CD4-positive, alpha-beta T cell treated with Interleukin-6 for 4 hours (primary cell): ENCODE results near the gene MAP4.

Experiments
- DNase-seq: peaks from one replicate; pipeline ENCODE4 v3.0.0-alpha.2; 2020; ENCODE audit warnings: mixed read lengths

The MAP4 gene

DNA sequence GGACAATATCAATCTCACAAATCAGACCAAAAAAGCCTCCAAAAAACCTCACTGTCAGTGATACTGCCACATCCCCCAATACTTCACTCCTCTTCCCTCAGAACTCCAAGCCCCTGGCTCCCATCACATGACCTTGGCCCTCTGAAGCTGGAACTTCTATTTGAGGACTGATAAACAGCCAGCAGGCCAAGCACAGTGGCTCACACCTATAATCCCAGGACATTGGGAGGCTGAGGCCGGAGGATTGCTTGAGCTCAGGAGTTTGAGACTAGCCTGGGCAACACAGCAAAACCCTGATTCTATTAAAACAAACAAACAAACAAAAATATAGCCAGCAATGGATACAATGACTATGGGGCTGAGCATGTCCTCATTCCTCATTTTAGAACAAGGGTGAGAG lies 55.2 kb downstream of the MAP4 start:
- no peak for DNase-seq

DNA sequence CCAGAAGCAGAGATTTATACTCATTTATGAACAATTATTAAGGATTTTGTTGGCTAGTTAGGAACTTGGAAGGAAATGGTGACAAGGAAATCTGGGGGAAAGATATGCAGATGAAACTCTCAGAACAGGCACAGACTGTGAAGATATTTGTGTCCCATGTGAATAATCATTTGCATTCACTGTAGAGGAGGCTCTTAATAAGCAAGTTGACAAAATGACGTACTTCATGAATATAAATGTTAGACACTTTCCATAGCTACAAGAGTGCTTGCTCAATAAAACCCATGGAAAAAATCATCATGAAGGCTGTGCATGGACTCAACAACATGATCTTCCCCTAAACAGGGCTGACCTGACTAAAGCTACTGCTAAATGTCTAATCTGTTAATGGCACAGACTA lies 59.7 kb downstream of the MAP4 start:
- DNase-seq, result no peak

DNA sequence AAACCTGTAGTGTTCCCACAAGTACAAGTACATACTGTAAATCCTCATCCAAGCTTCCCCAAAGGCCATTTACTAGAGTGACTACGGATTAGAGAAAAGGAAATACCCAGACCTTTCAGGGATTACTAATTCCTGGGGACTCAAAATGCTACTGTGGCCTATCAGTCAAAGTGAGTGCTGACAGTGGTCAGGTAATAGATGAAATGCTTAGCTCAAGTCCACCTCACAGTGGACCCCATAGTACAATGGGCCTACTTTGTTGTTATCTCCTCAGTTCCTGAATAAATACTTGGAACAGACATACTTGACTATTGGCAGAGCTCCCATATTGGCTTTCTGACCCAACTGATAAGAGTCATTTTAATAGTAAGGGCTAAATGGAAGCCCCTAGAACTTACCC lies 61.6 kb downstream of the MAP4 start:
- DNase-seq, result no peak

DNA sequence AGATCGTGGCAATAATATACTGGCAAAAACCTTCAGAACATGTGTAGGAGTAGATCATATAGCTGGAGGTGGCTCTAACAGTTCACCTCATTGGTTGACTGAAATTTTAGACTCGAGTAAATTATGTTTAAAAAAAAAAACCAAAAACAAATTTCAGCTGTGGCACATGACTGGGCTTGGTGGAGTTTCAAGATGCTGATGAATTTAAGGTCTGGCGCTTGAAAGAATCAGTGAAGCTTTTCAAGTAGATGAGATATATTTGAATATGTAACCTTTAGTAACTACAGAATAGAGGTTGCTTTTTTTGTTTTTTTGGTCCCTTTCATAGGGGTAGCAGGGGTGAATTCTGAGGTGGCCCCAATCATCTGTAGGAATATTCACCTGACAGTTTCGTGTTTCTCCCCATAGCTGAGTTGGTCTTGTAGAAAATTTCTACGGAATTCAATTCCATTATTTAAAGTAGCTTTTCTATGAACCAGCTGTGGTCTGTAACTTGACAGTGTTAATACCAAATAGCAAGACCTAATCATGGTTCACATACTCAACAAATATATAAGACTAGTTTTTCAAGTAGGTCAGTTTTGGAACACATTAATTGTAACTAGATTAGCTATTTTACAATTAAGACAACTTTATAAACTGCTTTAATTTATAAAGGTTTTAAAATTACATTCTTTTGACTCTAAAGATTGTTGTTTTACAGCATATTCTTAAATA lies 65.6 kb downstream of the MAP4 start:
- DNase-seq, result no peak

DNA sequence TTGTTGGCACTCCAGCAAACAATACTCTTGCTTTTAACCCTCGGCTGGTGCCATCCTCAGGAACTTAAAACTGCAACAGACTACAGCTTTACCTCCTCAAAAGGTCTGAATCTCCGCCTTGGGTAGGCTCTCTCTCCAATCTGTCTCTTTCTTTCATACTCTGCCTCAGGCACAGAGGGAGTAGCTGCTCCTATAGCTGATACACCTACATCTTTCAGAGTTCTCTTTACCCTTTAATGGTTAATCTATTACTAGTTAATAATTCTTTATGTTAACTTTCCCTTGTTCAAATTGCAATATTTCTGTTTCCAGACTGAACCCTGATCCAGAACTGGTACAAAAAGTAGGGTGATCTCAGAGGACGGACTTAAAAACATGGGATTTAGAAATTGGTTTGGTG lies 66.2 kb downstream of the MAP4 start:
- no peak for DNase-seq

DNA sequence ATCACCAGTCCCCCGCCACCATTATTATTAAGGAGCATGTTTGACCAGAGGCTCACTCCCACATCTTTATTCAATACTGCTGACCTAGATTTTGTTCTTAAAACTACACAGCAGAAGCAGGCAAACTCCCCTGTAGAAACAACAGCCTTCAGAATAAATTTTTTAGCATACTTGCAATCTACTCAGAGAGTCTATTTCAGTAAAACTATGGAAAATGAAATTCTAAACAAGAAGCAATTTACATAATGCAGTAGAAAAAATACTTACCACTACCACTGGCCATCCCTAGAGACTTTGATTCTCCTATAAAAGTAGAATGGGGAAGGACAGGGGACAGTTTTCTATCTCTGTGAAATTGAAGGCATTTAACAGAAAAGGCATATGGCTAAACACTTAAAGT lies 76.0 kb downstream of the MAP4 start:
- DNase-seq, result no peak

DNA sequence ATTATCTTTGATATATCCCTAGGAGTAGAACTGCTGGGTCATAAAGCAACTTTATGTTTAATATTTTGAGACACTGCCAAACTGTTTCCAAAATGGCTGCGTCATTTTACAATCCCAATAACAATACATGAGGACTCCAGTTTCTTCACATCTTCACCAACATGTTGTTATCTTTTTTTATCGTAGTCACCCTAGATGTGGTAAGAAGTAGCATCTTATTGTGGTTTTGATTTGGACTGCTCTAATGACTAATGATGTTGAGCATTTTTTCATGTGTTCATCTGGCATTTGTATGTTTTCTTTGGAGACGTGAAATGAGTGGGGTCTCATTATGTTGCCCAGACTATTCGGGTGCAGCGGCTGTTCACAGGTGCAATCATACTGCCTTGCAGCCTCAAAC lies 83.8 kb downstream of the MAP4 start:
- no peak for DNase-seq

DNA sequence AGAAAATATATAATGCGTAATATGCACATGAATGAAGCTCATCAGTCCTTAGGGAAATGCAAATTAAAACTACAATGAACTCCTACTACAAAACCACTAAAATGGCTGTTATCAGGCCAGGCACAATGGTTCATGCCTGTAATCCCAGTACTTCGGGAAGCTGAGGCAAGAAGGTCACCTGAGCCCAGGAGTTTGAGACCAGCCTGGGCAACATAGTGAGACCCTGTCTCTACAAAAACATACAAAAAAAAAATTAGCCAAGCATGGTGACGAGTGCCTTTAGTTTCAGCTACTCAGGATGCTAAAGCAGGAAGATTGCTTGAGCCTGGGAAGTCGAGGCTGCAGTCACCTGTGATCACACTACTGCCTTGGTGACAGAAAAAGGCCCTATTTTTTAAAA lies 85.2 kb downstream of the MAP4 start:
- no peak for DNase-seq

DNA sequence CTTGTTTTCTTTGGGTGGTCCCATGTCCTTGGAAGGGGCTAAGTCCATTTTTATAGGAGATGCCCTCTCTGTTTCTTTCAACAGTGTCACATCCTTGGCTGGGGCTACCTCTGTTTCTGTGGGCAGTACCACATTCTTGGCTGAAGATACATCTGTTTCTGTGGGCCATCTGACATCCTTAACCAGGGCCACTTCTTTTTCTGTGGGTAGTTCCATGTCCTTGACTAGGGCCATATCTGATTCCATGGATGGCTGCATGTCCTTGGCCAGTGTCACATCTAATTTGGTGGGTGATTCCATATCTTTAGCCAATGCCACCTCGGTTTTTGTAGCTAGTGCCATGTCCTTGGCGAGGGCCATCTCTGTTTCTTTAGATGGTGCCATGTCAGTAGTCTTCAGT lies 99.5 kb downstream of the MAP4 start:
- no peak for DNase-seq

DNA sequence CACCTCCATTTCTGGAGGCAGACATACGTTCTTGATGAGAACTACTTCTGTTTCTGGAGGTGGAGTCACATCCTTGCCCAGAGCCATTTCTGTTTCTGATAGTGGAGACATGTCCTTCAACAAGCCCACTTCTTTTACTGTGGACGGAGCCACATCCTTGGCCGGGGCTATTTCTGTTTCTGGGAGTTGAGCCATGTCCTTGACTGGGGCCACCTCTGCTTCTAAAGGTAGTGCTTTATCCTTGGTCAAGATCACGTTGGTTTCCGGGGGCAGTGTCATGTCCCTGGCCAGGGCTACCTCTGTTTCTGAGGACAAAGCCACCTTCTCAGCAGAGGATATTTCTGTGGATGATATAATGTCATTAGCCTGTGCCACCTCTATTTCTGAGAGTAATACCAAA lies 100.0 kb downstream of the MAP4 start:
- no peak for DNase-seq

DNA sequence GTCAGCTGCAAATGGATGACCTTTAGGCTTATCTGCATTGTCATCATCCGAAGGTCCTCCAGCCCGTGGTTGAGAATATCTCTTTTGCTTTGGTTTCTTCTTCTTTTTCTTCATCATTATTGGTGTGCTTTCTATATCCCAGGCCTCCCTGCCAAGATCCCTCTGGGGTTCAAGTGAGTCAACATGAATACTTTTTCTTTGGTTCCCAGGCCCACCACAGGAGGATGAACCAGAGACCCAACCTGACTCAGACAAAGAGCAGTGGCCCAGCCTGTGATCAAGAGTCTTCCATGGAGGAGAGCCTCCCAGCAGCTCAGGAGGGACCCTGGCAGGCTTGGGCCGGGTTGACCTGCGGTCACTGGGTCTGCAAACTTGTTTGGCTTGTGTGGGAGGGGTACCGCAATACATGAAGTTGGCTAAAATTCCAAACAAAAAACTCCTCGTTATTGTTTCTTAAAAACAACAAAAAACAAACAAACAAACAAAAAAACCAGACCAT lies 104.2 kb downstream of the MAP4 start:
- DNase-seq, result no peak

DNA sequence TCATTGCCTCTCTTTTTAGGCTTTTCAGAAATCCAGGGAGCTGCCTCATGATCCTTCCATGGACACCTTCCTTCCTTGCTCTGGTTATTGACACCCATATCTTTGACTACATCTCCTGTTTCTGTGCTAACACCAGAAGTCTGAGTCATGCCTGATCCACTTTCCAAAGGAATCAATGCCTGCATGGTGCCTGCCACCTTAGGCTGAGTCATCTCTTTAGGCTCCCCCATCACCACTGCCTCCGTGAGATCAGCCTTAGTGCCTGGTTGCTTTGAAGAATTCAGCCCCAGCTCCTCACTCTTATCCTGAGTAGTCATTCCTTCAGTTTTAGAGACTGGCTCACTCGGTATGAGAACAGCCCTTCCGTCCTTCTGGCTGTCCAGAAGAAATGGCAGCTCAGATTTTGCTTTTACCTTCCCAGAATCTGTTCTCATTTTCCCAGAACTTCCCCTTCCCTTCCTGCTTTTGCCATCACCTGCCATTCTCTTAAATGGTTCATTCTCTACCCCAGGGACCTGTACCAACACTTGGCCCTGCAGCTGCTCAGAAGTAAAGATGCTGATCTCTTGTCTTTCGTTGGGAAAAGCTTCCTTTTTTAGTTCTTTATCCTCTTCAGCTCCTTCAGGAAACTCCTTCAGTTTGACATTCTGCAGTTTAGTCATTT lies 105.3 kb downstream of the MAP4 start:
- no peak for DNase-seq

DNA sequence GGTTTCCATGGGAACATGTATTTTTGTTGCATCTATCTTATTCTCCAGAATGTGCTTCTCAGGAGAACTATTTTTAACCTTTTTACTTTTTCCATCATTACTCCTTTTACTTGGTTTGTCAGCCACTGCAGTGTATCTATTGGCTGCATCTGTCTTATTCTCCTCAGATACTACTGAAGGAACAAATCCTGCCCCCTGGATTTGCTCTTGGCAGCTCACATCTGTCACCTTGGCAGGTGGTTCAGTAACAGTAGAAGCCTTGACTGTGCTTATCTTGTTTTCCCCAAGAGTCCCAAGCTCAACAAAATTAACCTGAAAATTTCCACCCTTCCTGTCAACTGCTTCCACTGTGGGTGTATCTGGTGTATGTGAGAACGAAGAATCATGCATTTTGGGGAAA lies 106.0 kb downstream of the MAP4 start:
- DNase-seq, result no peak

DNA sequence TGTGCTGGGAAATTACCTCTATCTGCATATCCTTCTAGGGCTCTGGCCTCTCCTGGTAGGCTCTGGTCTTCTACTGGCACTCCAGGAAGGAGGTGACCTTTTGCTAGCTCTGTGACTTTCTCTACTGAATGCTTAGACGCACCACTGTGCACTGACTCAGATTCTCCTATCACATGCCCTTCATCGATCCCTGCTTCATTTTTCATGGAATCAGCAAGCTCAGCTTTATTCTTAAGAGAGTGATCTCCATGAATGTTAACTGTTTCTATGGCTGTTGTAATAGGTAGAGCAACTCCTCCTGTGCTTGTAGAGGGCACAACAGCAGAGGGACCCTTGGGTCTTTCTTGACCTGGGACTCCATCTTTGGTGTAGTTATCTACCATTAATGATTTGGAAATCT lies 106.6 kb downstream of the MAP4 start:
- DNase-seq, result no peak

DNA sequence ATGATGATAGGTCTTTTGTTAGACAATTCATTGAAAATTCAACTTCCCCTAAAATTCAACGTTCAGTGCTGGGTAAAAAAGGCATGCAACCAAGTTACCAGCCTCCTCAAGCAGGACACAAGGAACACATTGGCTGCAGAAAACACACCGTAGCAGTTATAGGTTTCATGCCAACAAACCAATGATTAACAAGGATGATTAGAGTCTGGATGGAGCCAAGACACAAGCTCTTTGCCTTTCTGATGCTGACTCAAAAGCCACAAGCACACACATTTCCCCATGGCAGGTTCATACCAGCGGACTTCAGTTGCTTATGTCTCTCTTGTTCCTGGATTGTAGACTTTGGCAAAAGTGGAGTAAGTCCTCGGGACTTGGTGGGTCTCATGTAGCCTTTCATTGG lies 107.5 kb downstream of the MAP4 start:
- DNase-seq, result no peak

DNA sequence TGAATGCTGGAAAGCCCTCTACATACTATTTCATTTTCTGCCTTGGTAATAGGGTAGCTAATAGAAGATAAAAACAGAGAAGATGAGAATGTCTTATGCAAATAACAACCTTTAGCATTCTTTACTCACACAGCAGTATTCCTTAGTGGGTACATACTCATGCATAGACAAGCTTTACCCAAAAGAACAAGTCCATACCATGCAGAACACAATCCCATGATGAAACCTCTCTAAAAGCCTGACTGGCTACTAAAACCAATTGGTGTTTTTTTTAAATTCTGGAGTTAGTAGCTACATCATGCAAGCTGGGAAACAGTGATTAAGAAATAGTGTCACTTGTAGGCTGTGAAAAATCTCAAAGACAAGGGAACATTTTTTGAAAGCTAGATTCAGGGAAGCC lies 108.4 kb downstream of the MAP4 start:
- DNase-seq, result no peak

DNA sequence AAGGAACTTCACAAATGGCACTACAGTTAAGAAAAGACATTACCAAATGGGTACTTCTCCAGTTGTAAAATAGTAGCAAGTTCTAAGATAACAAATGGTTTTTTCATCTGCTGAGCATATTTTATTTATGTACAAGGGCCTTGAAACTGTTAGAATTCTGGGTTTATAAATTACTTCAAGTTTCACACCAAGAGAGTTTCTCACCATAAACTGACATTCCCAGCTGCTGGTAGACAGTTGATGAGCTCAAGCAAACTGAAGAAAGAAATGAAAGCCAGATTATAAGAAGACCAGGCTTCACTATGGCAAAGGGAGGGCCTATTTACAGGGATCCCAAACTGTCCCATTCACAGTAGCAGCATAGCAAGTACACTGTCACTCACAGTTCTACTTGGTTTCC lies 113.5 kb downstream of the MAP4 start:
- no peak for DNase-seq

DNA sequence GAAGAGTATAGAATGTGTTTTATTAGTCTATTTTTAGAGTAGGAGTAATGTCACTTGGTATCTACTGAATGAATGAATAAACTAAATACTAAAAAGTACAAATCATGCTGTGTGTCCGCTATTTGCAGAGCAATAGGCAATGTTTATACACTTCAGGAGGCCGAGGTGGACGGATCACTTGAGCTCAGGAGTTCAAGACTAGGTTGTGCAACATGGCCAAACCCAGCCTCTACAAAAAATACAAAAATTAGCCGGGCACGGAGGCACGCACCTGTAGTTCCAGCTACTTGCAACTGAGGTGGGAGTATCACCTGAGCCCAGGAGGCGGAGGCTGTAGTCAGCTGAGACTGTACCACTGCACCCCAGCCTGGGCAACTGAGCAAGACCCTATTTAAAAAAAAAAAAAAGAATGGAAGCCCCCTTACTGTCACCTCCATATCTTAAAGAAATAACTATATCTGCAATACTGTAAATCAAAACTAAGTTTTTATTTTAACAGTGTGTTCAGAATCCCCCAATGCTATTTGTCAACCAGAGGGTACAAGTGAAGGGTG lies 114.9 kb downstream of the MAP4 start:
- no peak for DNase-seq

DNA sequence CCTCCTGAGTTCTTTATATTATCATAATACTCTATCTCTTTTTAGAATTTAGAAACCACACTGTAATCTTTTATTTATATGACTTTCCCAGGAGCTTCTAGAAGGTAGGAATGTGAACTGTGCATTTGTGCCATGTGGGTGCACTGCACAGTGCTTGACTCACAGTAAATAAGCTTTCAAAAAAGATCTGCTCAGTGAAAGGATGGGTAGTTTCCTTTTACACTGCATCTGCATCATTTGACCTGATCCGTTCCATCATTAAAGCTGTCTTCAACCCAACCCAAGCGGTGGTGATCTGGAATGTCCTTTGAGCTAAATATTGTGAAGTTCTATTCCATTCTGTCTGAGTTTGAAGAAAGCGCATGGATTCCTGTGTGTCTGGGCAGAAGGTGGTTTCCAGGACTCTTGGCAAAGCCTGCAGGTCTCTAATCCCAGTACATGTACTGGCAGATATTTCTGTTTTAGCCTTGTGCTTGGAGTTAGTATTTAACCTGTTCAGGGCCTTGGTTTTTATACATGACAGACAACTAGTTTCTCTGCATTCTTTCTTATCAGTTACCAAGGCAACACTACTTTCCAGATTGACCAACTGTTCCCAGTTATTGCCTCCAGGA lies 116.6 kb downstream of the MAP4 start:
- no peak for DNase-seq

DNA sequence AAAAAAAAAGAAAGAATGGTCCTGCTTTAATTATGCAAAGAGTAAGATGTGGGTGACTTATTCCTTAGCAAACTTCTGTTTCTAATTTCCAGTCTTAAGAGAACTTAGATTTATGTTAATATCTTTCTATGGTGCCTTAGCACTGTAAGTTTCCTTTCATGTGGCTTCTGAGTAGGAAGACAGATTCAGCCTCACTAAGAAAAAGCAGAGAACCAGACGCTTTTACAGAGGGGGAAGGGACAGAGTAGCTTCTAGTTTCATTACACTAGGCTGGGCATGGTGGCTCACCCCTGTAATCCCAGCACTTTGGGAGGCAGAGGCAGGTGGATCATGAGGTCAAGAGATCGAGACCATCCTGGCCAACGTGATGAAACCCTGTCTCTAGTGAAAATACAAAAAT lies 118.3 kb downstream of the MAP4 start:
- no peak for DNase-seq

DNA sequence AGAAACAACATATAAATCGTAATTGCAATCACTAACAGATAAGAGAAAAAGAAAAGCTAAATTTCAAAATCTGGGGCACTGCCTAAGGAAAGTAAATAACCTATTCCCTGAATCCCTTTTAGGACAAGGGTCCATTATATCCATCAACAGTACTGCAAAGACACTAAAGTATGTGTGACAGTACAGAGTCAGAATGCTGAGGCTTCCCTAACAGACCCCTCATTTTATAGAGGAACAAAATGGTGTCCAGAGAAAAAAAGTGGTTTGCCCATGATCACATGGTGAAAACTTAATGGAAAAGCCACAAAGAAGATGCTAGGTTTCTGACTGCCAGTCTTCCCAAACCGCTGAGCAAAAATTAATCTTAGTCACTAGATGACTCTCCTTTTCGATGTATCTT lies 119.5 kb downstream of the MAP4 start:
- DNase-seq, result no peak

DNA sequence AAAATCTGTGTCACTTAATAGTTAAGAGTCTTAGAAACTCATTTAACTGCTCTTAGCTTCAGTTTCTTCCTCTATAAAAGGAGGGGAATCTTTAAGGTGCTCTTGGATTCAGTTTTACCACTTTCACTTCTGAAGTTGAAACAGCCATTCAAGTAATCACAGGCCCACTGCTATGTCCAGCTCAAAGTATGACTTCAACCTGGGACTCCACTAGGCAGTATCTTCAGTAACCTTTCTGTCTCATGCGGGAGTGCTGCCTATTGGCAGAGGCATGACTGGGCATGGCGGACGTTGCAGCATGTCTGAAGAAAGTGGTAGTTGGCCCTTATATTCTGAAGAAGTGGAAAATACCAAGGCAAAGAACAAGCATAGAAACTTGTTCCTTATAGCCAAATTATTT lies 121.0 kb downstream of the MAP4 start:
- DNase-seq, result no peak

DNA sequence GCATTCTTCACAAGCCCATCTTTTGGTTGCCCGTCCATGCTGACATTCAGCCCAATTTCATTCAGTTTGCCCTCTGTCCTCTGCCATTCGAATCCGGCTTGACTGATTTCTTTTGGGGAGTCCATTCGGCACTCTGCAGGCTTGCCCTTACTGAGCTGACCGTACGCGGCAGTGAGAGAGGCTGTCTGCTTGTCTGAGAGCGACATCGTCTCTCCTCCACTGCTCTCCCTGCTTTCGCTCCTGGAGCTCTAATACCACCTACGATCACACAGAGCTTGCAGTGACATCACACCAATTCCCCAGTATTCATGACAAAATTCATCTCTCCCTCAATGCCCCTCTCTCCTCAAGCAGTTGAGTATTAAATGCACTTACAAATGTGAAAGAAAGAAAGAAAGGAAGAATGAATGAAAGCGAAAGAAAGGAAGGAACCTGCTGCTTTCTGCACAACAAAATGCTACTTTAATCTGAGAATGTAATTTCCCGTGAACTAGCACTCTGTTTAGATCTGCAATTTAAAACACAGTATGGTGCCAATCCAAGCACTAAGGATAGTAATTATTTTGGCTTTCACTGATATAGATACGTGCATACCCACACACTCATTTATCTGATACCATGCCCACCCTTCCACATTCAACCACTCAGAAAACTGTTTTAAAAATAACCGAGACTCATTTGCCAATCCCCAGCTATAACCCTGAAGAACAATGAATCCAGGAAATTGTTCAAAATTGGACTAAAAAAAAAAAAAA lies 123.8 kb downstream of the MAP4 start:
- DNase-seq, result no peak
